ENCODE results near the gene COL5A3. TPM values are rescaled to one million over a fixed set of nuclear protein-coding genes. Genes with fewer than 3 reads are reported as not detected.

Gene COL5A3
- total RNA-seq (2021; ENCODE audit: unreplicated experiment), result 0.18 TPM
- 0.10 TPM for polyA plus RNA-seq (2012; ENCODE audit: insufficient read length)
- percentile 8 among the genes with signal in this experiment for Bru-seq, nascent RNA
- BruChase-seq, experiment 1, labeled RNA remaining after a 2-hour chase, result percentile 9 among the genes with signal in this experiment
- percentile 14 among the genes with signal in this experiment for BruChase-seq, experiment 2, labeled RNA remaining after a 6-hour chase
- long read RNA-seq, result 0 reads

DNA sequence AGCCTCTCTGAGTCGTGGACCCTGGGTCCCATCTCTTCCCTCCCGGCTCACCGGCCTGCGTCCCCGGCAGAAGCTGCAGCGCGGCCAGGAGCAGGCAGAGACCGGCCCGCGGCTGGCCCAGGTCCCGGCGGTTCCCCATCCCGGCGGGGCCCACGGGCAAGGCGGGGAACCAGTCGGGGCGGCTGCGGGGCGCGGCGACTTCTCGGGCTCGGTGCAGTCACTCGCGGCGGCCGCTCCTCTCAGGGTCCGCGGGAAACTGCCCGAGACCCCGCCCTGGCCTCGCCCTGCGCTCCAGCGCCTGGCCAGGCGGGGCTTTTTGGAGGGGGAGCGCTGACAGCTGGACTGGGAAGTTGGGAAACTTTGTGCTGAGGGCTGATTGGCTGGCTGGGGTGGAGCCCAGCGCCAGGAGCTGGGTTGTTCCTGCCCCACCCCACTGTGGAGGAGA, at the start of gene COL5A3:
Gene COL5A3 (minus strand): TSS at position 258 of the 445 bp plus-strand sequence. CDS start 119 bp downstream, at position 139.
- no peak for TF ChIP-seq CTCF (IDR thresholded peaks at IDR 0.05)
- no peak for TF ChIP-seq POLR2AphosphoS5 (IDR thresholded peaks at IDR 0.05; ENCODE audit: low read depth, low read length)
- TF ChIP-seq SIN3A (IDR thresholded peaks at IDR 0.05; ENCODE audit: borderline replicate concordance, insufficient read depth, low read depth, low read length), result no peak
- TF ChIP-seq TCF7L2 (IDR thresholded peaks at IDR 0.05; ENCODE audit: low read depth, low read length), result no peak
- TF ChIP-seq REST (IDR thresholded peaks at IDR 0.05; ENCODE audit: insufficient read depth in 1 of 2, low read depth in 2 of 2, low read length in 1 of 2), result no peak
- no peaks in the 10 kb centered on the region for H3K9me3 ChIP-seq (ENCODE audit: control insufficient read depth, insufficient read depth, low read depth, low read length)
- in situ Hi-C loops (cut with HindIII; ENCODE audit: low pct_unique_long_range_greater_than_20kb, low sequenced_read_pairs), result no loop called here
- no peak for DNase-seq (ENCODE audit: low read depth, low spot score)
- peak; percentile 68 for ATAC-seq
- ChIA-PET POLR2A (no interaction called here), CTCF (interaction anchor here (0.6 to 0.7 kb wide), 2 partner anchors 10 to 80 kb away, joined by 5 to 9 read pairs; no protein-coding TSS in a partner anchor)
- no peaks in the 10 kb centered on the region for H3K4me1 ChIP-seq (ENCODE audit: control insufficient read depth, insufficient read depth, low read length)
- intact Hi-C loops (cut with micrococcal nuclease; ENCODE audit: unreplicated experiment), result no loop called here
- no peak within 1 kb of the TSS for H3K27ac ChIP-seq (ENCODE audit: low read length)
- BruUV-seq (replicated peaks), result no TSS peak
- peaks cover 6% of the 10 kb centered on the region; the same call in 1 of the 2 replicates for H3K27me3 ChIP-seq (ENCODE audit: control insufficient read depth, insufficient read depth, low read length)
- peak within 1 kb of the TSS; percentile 8 to 13; a peak in 2 of 4 replicates for H3K4me3 ChIP-seq (ENCODE audit: low read depth in 2 of 2, low read length in 2 of 2)
- no peaks in the 10 kb centered on the region for H3K36me3 ChIP-seq (ENCODE audit: control insufficient read depth, insufficient read depth, low read length)

GRCh38 chr19:10052602-10053360, 42.5 kb upstream of the COL5A3 start:
- Histone ChIP-seq H3K27me3 (ENCODE audit: control insufficient read depth, insufficient read depth, low read length) (no peaks in the 10 kb centered on the region), H3K4me3 (ENCODE audit: low read depth in 2 of 2, low read length in 2 of 2) (no peak overlapping the region), H3K4me1 (ENCODE audit: control insufficient read depth, insufficient read depth, low read length) (no peaks in the 10 kb centered on the region), H3K27ac (ENCODE audit: low read length) (no peak overlapping the region), H3K36me3 (ENCODE audit: control insufficient read depth, insufficient read depth, low read length) (no peaks in the 10 kb centered on the region), H3K9me3 (ENCODE audit: control insufficient read depth, insufficient read depth, low read depth, low read length) (no peaks in the 10 kb centered on the region)
- intact Hi-C loops (cut with micrococcal nuclease; ENCODE audit: unreplicated experiment) (no loop called here), in situ Hi-C loops (cut with HindIII; ENCODE audit: low pct_unique_long_range_greater_than_20kb, low sequenced_read_pairs) (no loop called here)
- TF ChIP-seq TCF7L2 (IDR thresholded peaks at IDR 0.05; ENCODE audit: low read depth, low read length), result no peak
- TF ChIP-seq REST (IDR thresholded peaks at IDR 0.05; ENCODE audit: insufficient read depth in 1 of 2, low read depth in 2 of 2, low read length in 1 of 2), result no peak
- TF ChIP-seq POLR2AphosphoS5 (IDR thresholded peaks at IDR 0.05; ENCODE audit: low read depth, low read length), result no peak
- TF ChIP-seq CTCF (IDR thresholded peaks at IDR 0.05), result no peak
- TF ChIP-seq SIN3A (IDR thresholded peaks at IDR 0.05; ENCODE audit: borderline replicate concordance, insufficient read depth, low read depth, low read length), result no peak
- ChIA-PET CTCF (no interaction called here), POLR2A (no interaction called here)
- no TSS peak for BruUV-seq (replicated peaks)
- ATAC-seq, result peak; percentile 52; the same call in 1 of the 2 replicates
- no peak for DNase-seq (ENCODE audit: low read depth, low spot score)

Data from Panc1 (cell line).